ENCODE results near the gene RIN3. TPM values are rescaled to one million over a fixed set of nuclear protein-coding genes. Genes with fewer than 3 reads are reported as not detected.

The RIN3 gene
- total and polyA plus RNA-seq, 2 of the 4 experiments (the other 2 are of a cell fraction): 2.5 to 11.1 TPM

DNA sequence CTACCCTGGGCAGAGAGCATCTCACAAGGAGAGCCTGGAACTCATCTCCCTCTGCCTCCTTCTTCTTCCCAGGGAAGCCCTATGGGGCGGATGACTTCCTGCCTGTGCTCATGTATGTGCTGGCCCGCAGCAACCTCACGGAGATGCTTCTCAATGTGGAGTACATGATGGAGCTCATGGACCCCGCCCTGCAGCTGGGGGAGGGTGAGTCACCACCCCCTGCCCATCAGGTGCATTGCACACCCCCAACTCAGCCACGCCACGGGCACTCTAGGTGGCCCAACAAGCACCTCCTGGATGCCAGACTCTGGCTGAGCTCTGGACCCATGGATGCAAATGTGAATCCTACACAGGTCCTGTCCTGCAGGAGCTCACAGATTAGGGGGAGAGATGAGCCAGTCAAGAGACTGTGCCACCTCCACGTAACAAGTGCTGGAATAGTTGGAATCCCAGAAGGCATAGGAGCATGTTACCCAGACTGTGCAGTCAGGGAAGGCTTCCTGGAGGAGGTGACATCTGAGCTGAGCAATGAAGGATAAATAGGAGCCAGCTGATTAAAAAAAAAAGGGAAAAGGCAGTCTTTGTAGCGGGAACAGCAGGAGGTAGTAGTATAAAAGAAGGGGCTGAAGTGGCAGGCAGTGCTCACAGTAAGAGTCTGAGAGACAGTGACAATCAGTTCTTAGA lies 163.0 kb downstream of the RIN3 start:
- Histone ChIP-seq H3K27me3 (ENCODE audit: control insufficient read depth, insufficient read depth, low read length) (no peaks in the 10 kb centered on the region), H3K9me1 (ENCODE audit: insufficient read depth, low read length) (no peaks in the 10 kb centered on the region; the same call in 1 of the 2 replicates), H2AK5ac (ENCODE audit: low read depth, low read length) (no peak overlapping the region), H3K36me3 (ENCODE audit: control insufficient read depth, insufficient read depth, low read length) (peaks cover 28% of the 10 kb centered on the region; the same call in 1 of the 2 replicates), H3K4me1 (ENCODE audit: control insufficient read depth, insufficient read depth, low read length) (no peaks in the 10 kb centered on the region), H3K4ac (ENCODE audit: low read depth, low read length) (no peak overlapping the region), H3K56ac (ENCODE audit: extremely low read depth, insufficient read depth, low read length) (no peak overlapping the region), H2BK15ac (ENCODE audit: low read depth, low read length) (no peak overlapping the region), H3K18ac (ENCODE audit: low read depth, low read length) (no peak overlapping the region), H3K9me3 (ENCODE audit: control insufficient read depth, insufficient read depth, low read length) (0 out of 2 replicates have a peak, but pooled peaks cover 2% of the 10 kb centered on the region), H2BK5ac (ENCODE audit: low read depth, low read length, poor library complexity, severe bottlenecking) (no peak overlapping the region), H4K8ac (ENCODE audit: low read depth in 2 of 2, low read length in 2 of 2) (no peak overlapping the region), H4K20me1 (ENCODE audit: insufficient read depth, low read length) (0 out of 2 replicates have a peak, but pooled peaks cover 4% of the 10 kb centered on the region), H2AK9ac (replicated peaks; ENCODE audit: low read depth, low read length, poor library complexity) (no peak overlapping the region), H2BK120ac (ENCODE audit: low read depth, low read length) (no peak overlapping the region), H3K14ac (replicated peaks; ENCODE audit: low read depth, low read length) (no peak overlapping the region), H4K5ac (ENCODE audit: low read depth, low read length) (no peak overlapping the region), H4K91ac (ENCODE audit: insufficient read depth, low read depth, low read length) (no peak overlapping the region), H3K27ac (ENCODE audit: insufficient read depth, low read length) (no peak overlapping the region), H3K79me1 (ENCODE audit: low read depth in 1 of 2, low read length in 2 of 2) (peaks cover 0 to 18% of the 10 kb centered on the region in 2 experiments; a peak in 2 of 4 replicates), H3K4me2 (ENCODE audit: low read depth, low read length) (no peak overlapping the region), H2AFZ (replicated peaks; ENCODE audit: low read length, poor library complexity) (no peak overlapping the region), H3K4me3 (ENCODE audit: insufficient read depth, low read depth, low read length) (no peak overlapping the region), H2BK20ac (ENCODE audit: low read depth, low read length) (no peak overlapping the region), H3K23ac (ENCODE audit: low read depth, low read length) (no peak overlapping the region), H3K9ac (ENCODE audit: low read depth, low read length) (no peak overlapping the region)
- intact Hi-C loops (cut with micrococcal nuclease): no loop called here
- POLR2A ChIA-PET (ENCODE audit: unreplicated experiment): no interaction called here
- 85% methylated on average over 2 of the region's 8 CpGs; no CpG with 5 or more reads in 1 of the 2 experiments for WGBS, 2 experiments (ENCODE audit: extremely low coverage in 2 of 2, insufficient read length in 1 of 2)
- dilution Hi-C loops (cut with HindIII; ENCODE audit: low sequenced_read_pairs, unreplicated experiment): no loop called here
- BruUV-seq (replicated peaks): no TSS peak
- ATAC-seq (ENCODE audit: low read depth) (no peak), DNase-seq (no peak)
- CTCF ChIA-PET: no interaction called here
- in situ Hi-C loops (cut with MboI; ENCODE audit: low sequenced_read_pairs): no loop called here
- no peak for TF ChIP-seq CHD1 (IDR thresholded peaks at IDR 0.05; ENCODE audit: low read depth, low read length)
- TF ChIP-seq BHLHE40 (IDR thresholded peaks at IDR 0.05; ENCODE audit: low read depth, low read length): no peak
- no peak for TF ChIP-seq NFE2L2 (IDR thresholded peaks at IDR 0.05; ENCODE audit: low read depth, low read length)
- TF ChIP-seq, protein P1, sequence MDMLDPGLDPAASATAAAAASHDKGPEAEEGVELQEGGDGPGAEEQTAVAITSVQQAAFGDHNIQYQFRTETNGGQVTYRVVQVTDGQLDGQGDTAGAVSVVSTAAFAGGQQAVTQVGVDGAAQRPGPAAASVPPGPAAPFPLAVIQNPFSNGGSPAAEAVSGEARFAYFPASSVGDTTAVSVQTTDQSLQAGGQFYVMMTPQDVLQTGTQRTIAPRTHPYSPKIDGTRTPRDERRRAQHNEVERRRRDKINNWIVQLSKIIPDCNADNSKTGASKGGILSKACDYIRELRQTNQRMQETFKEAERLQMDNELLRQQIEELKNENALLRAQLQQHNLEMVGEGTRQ (IDR thresholded peaks at IDR 0.05; ENCODE audit: low read depth, low read length): no peak
- no peak for TF ChIP-seq CEBPB (IDR thresholded peaks at IDR 0.05; ENCODE audit: low read depth, low read length)
- TF ChIP-seq FOS (IDR thresholded peaks at IDR 0.05; ENCODE audit: low read depth, low read length): no peak
- no peak for TF ChIP-seq SMC3 (IDR thresholded peaks at IDR 0.05; ENCODE audit: low read depth, low read length)
- TF ChIP-seq RAD21 (IDR thresholded peaks at IDR 0.05; ENCODE audit: low read length): no peak
- TF ChIP-seq, protein P2, sequence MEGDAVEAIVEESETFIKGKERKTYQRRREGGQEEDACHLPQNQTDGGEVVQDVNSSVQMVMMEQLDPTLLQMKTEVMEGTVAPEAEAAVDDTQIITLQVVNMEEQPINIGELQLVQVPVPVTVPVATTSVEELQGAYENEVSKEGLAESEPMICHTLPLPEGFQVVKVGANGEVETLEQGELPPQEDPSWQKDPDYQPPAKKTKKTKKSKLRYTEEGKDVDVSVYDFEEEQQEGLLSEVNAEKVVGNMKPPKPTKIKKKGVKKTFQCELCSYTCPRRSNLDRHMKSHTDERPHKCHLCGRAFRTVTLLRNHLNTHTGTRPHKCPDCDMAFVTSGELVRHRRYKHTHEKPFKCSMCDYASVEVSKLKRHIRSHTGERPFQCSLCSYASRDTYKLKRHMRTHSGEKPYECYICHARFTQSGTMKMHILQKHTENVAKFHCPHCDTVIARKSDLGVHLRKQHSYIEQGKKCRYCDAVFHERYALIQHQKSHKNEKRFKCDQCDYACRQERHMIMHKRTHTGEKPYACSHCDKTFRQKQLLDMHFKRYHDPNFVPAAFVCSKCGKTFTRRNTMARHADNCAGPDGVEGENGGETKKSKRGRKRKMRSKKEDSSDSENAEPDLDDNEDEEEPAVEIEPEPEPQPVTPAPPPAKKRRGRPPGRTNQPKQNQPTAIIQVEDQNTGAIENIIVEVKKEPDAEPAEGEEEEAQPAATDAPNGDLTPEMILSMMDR (conservative IDR thresholded peaks at IDR 0.05; ENCODE audit: low read depth, low read length): no peak
- no peak for TF ChIP-seq MAZ (IDR thresholded peaks at IDR 0.05; ENCODE audit: borderline replicate concordance, low read depth, low read length)
- TF ChIP-seq, protein P3, sequence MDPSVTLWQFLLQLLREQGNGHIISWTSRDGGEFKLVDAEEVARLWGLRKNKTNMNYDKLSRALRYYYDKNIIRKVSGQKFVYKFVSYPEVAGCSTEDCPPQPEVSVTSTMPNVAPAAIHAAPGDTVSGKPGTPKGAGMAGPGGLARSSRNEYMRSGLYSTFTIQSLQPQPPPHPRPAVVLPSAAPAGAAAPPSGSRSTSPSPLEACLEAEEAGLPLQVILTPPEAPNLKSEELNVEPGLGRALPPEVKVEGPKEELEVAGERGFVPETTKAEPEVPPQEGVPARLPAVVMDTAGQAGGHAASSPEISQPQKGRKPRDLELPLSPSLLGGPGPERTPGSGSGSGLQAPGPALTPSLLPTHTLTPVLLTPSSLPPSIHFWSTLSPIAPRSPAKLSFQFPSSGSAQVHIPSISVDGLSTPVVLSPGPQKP (IDR thresholded peaks at IDR 0.05; ENCODE audit: borderline replicate concordance, low read depth, low read length): no peak
- TF ChIP-seq MAFK (IDR thresholded peaks at IDR 0.05; ENCODE audit: low read depth, low read length): no peak
- TF ChIP-seq POLR2A (IDR thresholded peaks at IDR 0.05; ENCODE audit: low read depth, low read length): no peak
- no peak for TF ChIP-seq RFX5 (IDR thresholded peaks at IDR 0.05; ENCODE audit: low read depth, low read length)
- TF ChIP-seq MXI1 (IDR thresholded peaks at IDR 0.05; ENCODE audit: borderline replicate concordance, low read depth, low read length): no peak
- TF ChIP-seq RCOR1 (IDR thresholded peaks at IDR 0.05; ENCODE audit: insufficient replicate concordance, low read length): no peak
